ENCODE measurements around the gene ADIG.
"Not testable (repeated sequence)": the region's sequence is repeated elsewhere in the genome, so short reads cannot be mapped to it uniquely, and the experiment has no call there.

Gene ADIG

DNA sequence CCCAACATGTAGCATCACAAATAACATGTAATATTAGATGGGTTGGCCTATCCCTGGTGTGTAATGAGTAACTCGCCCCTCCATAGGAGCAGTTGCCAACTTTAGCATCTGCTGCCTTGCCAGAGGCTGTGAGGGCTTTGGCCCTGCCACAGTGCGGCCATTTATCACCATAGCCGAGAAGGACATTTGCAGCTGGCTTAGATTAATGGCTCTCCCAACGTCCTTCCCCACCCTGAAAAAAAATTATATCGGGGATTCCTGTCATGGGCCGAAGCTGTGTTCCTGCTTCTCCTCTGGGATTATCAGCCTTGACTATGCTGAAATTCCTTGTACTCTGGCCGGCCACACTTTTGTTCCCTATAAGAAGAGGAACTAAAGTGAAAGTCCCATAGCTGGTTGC is 7.6 kb upstream of the ADIG start:
- no peak for DNase-seq

DNA sequence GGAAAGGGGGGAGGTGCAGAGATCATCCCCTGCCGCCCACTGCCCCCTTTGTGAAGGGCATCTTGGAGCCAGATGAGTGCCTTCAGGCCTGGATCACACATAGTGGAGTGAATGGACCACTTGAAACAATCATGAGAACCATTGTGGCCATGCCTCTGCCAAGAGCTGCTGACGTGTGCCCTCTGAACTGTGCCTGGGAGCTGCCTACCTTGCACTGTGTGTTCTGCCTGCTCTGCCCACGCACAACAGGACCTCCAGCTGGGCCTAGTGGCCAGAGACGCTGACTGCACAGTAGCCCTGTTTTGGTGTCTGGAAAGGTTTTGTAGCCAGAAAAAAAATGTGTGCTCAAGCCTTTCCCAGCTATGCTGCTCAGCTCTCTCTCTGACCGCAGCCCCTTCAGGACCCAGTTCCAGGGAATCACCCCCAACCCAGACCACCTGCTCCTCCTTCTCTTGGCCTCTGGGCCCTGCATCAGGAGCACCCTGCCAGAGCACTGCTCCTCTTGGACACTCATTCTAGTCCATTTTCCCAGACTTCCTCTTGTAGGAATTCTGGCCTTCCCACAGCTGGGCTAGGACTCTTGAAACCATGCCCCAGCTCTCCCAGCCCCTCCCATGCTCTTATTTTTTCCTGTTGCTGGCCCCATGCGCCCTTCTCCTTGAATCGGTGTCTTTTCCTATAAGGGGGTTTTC is 1.6 kb upstream of the ADIG start:
- no peak for DNase-seq

DNA sequence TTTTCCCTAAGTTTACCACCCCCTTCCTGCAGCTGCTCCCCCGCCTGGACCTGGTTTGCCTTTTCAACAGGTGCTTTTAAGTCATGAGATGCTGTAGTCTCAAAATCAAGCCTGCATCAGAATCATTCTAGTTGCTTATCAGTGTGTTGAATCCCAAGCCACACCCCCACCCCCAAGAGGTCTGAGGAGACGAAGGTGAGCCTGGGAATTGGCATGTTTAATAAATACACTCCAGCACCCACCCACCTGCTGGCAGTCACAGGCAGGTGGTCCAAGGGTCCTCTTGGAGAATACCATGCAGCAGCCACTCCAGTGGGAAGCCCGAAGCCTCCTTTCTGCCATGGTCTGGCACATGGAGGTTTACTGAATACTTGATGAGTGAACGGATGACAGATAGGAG is 1.1 kb upstream of the ADIG start:
- no peak for DNase-seq

DNA sequence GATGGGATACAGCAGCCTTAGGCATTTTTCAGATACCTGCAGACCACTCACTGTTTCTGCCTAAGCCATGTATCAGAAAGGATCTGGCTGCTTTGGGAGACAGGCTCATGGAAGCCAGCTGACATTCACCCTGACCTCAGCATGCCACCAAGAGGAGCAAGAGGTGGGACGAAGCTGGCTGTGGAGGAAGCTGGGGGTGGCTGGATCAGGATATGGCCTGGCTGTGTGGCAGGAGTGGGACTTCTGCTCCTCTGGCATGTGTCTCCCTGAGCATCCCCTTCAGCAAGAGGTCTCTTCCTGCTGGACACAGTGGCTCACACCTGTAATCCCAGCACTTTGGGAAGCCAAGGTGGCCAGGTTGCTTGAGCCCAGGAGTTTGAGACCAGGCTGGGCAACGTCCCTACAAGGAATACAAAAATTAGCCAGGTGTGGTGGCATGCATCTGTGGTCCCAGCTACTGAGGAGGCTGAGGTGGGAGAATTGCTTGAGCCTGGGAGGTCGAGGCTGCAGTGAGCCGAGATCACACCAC is 897 bp downstream of the ADIG start:
- DNase-seq, result no peak

DNA sequence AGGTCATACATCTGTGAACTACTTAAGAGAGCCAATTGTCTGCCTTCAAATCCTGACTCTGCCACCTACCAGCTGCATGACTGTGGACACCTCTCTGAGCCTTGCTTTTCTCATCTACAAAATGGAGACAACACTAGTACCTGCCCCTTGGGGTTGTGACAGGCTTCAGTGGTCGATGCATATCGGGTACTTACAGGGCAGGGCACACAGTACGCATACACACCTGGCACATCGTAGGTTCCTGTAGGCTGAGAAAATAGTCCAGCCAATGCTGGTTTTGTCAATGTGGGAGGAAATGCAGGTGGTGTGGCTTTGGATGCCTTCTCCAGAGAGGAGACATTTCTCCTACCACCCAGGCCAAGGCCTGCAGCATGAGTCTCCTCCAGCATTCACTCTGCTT is 2.3 kb downstream of the ADIG start:
- DNase-seq, result no peak

DNA sequence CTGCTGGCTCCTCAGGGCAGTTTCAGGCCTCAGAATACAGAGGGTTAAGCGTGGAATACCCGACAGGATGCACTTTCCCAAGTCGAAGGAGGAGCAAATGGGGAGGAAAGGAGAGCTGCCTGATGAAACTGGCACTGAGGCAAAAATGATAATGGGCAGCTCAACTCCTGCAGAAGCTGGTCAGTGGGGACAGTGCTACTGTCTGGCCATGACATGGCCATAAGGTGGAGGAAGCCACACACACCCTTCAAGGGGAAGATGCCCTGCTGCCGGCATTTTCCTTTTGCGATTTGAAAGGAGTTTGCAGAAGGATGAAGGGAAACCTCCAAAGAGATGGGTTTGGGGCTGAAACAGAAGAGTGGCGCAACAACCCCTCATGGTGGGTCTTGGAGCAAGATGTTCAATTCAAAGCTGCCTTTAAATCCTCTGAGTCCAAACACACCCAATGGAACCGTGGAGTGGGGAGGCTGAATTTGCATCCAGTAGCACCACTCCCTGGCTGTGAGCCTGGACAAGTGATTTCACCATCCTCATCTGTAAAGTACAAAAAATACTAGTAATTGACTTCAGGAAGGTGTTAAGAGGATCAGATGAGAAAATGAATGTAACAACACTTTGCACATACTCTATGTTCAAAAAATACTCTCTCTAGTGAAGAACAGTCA is 3.2 kb downstream of the ADIG start:
- DNase-seq, result no peak

DNA sequence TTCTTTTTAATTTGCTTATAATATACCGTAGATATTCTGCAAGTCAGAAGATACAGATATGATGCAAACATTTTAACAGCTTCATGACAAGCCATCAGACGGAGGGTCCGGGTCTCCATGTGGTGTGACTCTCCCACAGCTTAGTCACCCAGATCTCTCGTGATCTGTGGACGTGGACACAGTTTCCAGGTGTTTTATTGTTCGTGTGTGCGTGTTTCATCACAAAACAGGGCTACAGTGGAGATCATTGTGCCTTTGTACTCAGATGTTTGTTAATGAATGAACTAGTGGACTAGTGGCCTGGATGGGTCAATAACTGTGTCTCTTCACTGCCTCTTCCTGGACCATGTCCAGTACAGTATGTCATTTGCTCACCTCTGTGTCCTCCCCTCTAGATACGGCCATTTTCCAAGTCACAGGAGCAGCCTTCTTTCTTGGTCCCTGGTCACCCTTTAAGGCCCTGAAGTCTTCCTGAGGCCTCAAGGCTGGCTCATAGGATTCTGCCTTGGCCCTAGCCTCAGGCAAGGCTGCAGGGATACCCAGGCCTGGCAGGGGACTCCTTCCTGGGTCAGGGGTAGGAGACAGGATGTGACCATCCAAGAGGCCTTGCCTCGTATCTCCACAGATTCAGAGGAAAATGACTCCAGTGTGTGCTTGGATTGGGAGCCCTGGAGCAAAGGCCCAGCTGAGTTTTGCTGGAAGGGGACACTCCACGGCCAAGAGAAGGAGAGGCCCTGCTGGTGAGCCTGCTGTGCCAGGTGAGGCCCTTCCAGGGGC is 4.6 kb downstream of the ADIG start:
- DNase-seq, result no peak

DNA sequence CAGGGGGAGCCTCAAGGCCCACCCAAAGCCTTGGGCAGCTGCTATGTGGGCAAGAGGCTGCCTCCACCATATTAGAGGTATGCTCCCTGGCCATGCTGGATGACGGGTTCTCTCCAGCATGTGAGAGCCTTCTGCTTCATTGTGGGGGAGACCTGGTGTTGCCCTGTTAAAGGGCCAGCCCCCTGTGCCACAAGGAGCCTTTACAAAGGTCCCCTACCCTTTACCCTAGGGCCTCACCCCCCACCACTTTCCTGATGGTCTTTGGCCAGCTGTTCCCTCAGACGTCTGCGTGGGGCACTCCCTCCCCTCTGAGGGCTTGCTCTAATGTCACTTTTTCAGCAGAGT is 5.2 kb downstream of the ADIG start:
- DNase-seq, result no peak

DNA sequence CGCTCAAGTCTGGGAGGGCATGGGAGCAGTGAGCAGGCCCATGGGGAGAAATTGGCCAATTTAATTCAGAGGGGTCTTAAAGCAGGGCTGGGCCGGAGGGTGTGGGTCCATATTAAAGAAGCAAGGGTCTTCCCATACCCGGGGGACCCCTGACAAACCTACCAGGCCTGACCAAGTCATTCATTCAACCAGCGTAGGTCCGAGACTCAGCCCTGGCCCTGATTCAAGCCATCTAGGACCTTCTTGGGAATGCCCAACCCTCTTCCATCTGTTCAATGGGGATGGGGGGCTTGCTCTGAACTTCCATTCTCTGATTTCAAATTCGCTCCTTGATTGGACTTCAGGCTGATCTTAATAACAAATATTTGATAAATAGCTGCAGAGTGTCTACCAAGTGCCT is 7.3 kb downstream of the ADIG start:
- DNase-seq, result no peak

DNA sequence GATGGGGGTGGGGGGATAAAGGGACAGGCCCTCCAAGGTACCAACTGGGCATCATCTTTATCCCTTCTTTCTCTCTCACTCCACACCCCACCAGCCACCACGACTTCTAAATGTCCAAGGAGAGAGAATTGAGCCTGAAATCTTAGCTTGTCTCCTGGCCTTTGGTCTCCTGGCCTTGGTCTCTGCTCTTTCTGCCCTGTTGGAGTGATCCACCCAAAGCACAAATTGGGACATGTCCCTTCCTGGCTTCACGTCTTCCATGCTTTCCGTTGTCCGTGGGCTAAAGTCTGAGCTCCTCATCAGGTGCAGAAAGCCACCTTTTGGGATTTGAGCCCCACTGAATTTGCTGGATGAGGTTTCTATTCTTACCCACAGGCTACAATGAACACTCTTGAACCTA is 8.4 kb downstream of the ADIG start:
- DNase-seq, result no peak

DNA sequence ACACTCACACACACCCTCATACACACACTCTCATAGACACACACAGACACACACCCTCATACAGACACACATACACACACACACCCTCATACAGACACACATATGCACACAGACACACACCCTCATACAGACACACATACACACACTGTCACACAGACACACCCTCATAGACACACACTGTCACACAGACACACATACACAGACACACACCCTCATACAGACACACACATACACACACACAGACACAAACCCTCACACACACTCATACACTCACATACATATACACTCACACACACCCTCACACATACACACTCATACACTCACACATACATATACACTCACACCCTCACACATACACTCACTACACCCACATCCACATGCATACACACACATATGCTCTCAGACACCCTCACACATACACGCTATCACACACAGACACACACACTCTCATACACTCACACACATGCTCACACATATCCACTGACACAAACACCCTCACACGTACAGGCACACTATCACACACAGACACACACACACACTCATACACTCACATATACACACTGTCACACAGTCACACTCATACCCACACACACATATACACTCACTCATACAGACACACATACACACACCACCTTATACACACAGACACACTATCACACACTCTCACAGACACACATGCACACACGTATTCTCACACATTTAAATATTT is 9.1 kb downstream of the ADIG start:
- no peak for DNase-seq

DNA sequence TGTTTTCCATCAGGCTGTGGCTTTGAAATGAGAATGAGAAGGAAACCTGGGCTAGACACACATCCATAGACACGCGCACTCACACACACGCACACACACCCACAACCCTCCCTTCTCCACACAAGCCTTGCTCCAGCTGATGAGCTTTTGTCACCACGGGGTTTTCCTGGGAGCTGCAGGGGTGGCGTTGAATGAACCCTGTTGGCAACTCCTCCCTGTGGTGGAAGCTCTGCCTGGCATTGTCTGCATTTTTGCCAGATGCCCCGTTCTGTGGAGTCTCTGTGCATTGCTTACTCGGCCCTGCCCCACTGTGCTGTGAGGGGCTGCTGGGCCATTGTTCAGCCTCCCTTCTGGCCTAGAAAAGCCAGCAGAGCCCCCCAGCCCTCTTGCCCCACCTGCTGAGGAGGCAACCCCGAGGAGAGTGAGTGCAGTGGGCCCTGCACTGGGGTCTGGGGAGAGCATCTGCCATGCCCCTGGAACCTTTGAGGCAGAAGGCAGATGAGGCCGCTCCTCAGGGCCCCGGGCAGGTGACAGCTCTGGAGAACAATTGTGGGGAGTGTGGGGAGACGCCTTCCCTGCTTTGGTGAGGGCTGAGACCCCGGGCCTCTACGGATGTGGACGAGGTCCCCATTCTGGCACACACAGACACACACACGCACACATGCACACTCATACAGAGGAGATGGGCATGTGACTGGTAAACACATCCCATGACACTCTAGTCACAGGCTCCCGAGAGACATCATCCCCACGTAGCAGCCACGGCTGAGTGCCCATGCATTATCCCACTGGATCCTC is 9.9 kb downstream of the ADIG start:
- no peak for DNase-seq

DNA sequence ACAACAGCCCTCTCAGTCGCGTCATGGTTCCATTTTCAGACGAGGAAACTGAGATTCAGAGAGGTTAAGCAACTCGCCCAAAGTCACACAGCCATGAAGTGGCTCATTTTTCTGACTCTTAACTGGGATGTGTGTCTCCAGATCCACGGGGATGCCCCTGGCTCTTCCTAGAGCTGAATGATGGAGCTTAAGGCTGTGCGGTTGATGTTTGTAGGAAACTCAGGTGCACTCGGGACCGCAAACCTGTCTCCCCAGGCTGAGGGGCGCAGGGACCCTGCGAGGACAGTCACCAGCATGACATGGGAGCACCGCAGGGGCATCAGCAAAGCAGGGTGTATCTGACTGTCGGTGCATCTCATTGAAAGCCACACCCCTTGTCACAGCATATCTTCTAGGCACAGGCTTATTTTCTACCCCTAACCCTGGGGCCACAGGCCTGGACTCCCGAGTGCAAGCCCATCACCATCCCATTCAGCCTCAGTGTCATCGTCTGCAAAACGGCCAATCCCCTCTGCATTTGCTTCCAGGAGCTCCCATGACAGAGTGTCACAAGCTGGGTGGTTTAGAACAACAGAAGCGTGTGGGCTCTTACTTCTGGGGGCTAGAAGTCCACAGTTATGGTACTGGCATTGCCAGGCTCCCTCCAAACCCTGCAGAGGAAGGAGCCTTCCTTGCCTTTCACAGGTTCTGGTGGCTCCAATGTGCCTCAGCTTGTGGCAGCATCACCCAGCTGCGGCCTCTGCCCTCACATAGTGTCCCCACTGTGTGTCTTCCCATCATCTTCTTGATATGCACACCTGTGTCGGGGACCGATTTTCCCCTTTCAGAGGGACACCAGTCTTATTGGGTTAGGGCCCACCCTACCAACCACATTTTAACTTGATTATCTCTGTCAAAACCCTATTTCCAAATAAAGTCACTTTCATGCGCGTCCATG is 10.7 kb downstream of the ADIG start:
- no peak for DNase-seq

DNA sequence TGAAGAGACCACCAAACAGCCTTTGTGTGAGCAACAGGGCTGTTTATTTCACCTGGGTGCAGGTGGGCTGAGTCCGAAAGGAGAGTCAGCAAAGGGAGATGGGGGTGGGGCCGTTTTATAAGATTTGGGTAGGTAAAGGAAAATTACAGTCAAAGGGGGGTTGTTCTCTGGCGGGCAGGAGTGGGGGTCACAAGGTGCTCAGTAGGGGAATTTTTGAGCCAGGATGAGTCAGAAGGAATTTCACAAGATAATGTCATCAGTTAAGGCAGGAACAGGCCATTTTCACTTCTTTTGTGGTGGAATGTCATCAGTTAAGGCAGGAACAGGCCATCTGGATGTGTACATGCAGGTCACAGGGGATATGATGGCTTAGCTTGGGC is 11.4 kb downstream of the ADIG start:
- DNase-seq, result not testable (repeated sequence)

DNA sequence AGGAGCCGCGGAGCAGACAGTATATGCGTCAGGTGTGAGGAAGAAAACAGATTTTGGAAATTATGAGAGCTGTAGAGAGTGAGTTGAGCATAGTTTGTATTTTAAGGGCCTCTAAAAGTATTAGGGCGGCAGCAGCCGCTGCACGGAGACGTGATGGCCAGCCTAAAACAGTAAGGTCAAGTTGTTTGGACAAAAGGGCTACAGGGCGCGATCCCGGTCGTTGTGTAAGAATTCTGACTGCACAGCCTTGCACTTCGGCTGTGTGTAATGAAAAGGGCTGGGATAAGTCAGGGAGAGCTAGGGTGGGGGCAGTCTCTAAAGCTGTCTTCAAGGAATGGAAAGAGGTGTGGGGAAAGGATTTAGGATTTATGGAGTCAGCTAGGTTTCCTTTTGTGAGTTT is 13.3 kb downstream of the ADIG start:
- DNase-seq, result not testable (repeated sequence)

DNA sequence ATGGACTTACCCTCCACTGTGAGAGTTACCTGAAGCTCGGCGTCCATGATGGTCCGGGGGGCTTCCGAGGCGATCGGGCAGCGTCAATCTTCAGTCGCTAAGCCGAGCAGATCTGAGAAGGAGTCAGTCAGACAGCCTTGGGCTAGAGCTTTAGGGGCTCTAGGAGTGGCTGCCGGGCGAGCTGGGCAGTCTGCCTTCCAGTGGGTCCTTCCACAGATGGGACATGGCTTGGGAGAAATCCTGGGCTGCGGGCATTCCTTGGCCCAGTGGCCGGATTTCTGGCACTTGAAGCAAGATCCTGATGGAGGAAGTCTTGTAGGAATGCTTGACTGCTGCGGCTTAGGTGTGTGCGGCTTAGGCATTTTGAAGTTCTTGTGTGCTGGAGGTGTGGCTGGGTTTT is 14.9 kb downstream of the ADIG start:
- DNase-seq, result not testable (repeated sequence)

DNA sequence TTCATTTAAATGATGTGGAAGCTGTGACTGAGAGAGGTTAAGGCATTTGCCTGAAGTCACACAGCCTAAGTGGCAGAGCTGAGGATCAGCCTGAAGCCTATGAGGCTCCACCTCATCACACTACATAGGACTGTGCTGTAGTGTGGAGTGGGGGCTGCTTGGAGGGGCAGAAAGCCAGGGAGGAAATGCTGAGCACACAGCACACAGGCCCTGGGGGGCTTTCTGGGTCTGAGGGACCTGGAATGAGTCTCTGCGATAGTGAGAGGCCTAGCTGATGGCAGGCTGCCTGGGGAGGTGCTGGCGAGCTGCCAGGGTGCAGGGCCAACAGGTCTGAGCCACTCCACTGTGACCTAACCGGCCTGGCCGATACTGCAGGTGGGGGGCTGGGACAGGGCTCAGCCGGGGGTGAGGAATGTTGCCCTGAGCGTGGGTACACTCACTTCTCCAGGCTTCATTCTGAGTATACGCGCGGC is 18.4 kb downstream of the ADIG start:
- DNase-seq, result no peak

DNA sequence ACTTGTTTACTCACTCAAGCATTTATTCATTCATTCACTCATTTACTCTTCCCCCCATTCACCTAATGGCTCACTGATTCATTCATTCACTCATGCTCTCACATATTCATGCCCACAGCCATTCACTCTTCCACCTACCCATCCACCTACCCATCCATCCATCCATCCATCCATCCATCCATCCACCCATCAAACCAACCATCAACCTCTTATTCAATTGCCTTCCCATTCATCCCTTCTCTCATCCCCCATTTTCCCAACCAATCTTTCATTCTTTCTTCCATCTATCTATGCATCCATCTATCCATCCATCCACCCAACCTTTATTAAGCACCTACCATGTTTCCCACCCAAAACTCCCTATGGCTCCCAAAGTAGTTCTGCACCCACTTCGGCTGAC is 19.1 kb downstream of the ADIG start:
- no peak for DNase-seq

DNA sequence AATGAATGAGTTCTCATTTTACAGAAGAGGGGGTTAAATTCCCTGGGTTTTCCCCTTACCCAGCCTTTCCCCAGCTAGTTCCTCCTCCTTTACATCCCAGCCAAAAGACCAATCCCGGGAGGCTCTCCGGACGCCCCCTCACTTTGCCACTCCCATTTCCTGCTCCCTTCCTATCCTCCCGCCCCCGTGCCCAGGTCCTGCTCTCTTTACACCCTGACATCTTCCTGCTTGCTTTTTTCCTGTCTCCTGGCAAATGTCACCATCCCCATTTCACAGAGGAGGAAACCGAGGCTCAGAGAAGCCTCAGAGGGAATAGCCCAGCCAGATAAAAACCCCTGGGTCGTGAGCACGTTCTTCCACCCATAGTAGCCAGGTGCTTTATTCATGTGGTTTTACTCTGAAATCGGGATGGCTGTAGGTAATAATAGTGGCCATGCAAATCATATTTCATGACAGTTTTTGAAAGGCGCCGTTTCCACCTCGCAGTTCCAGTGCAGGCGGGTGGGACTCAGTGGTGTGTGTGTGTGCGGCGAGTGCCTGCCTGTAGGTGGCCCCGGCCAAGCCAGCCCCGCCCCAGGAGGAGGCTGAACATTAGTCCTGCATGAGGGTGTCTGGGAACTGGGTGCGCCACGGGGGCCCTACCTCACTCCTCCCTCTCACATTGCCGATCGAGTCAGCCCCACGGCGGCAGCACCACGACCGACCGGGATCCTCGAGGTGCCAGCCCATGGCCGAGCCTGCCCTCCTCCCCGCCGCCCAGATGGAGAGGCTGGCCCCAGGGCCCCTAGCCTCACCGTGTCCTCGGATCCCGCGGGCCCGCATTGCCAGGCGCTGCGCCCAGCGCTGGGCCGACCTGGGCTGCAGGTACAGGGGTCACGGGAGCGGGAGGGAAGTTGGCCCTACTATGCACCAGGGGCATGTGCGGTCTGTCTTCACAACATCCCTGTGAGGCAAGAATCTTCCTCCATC is 20.5 kb downstream of the ADIG start, which contains the start of gene ARHGAP40:
Gene ARHGAP40, plus strand, starts transcription at position 594 of the 969 bp plus-strand sequence.
- no peak for DNase-seq

DNA sequence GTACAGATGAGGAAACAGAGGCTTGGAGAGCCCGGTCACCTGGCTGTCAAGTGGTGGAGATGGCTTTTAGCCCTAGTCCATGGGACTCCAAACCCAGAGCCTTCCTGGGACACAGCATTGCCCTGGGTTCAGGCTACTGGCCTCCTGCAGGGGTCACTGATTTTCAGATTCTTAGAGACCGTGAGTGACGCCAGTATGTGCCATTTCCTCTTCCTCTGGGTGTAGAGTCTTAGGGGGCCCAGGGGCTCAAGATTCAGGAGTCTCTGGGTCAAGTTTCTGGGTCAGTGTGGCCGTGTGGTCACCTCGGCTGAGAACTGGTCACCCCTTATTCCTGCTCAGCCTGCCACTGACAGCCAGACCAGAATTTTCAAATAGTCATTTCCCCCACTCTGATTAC is 21.2 kb downstream of the ADIG start:
- DNase-seq, result no peak
